HG03469 (cell line): Measurements from ENCODE around the gene N4BP2L1.
"Not testable (repeated sequence)": the region's sequence is repeated elsewhere in the genome, so short reads cannot be mapped to it uniquely, and the experiment has no call there.

Experiments used
- ATAC-seq: cut with Tn5 transposase; IDR thresholded peaks from one replicate; pipeline ENCODE4 v1.9.1; 2021; ENCODE audit warnings: mild to moderate bottlenecking, moderate library complexity, moderate number of reproducible peaks; ENCODE audit not compliant: unreplicated experiment

N4BP2L1 gene

GRCh38 chr13:32391101-32391619 is 36.8 kb downstream of the N4BP2L1 start:
- ATAC-seq: no peak

- no peak for ATAC-seq
These were observed 37.4 kb downstream of the N4BP2L1 start for GRCh38 chr13:32390484-32390883.

- ATAC-seq: peak; percentile 55
These were observed 37.9 kb downstream of the N4BP2L1 start for GRCh38 chr13:32390048-32390447.

- no peak for ATAC-seq
These were observed 42.5 kb downstream of the N4BP2L1 start for GRCh38 chr13:32385410-32385809.

GRCh38 chr13:32384702-32385101 is 43.2 kb downstream of the N4BP2L1 start:
- ATAC-seq: no peak

- no peak for ATAC-seq
These were observed 43.9 kb downstream of the N4BP2L1 start for GRCh38 chr13:32383836-32384618.

GRCh38 chr13:32381539-32381938 is 46.4 kb downstream of the N4BP2L1 start:
- no peak for ATAC-seq

GRCh38 chr13:32378012-32378411 is 49.9 kb downstream of the N4BP2L1 start:
- no peak for ATAC-seq

- no peak for ATAC-seq
These were observed 51.1 kb downstream of the N4BP2L1 start for GRCh38 chr13:32376642-32377415.

GRCh38 chr13:32370805-32371204 is 57.1 kb downstream of the N4BP2L1 start:
- ATAC-seq: no peak

- ATAC-seq: no peak
These were observed 65.4 kb downstream of the N4BP2L1 start for GRCh38 chr13:32362574-32362973.

- ATAC-seq: not testable (repeated sequence)
These were observed 72.0 kb downstream of the N4BP2L1 start for GRCh38 chr13:32355935-32356334.

- peak; percentile 75 for ATAC-seq
These were observed 73.9 kb downstream of the N4BP2L1 start for GRCh38 chr13:32354040-32354439.

- ATAC-seq: not testable (repeated sequence)
These were observed 77.0 kb downstream of the N4BP2L1 start for GRCh38 chr13:32350839-32351441.
